Motor neuron (in vitro differentiated cells): ENCODE results near the gene NFX1. TPM values are rescaled to one million over a fixed set of nuclear protein-coding genes. Genes with fewer than 3 reads are reported as not detected.
A peak's percentile ranks its signal among the peaks of the same experiment; 100 is the strongest.

Experiments
- ATAC-seq, 8 experiments: fragments of 200-7000 bp; cut with Tn5 transposase; replicated peaks in 6 of 8; 2 replicates each; pipeline ENCODE4 v1.8.0; 2021; ENCODE audit warnings: mild to moderate bottlenecking in 8 of 8, moderate library complexity in 8 of 8
- H3K27ac ChIP-seq, 2 donors: fragments of 250-450 bp; sonication (Bioruptor Pico); 2 replicates each; pipeline ENCODE4 v1.9.0; 2021; ENCODE audit warnings: antibody characterized with exemption in 2 of 2, mild to moderate bottlenecking in 2 of 2, moderate library complexity in 1 of 2
- H3K4me1 ChIP-seq, 2 donors: fragments of 250-450 bp; sonication (Bioruptor Pico); replicated peaks in 1 of 2; 2 replicates each; pipeline ENCODE4 v1.6.1; 2021; ENCODE audit warnings: antibody characterized with exemption in 2 of 2, mild to moderate bottlenecking in 2 of 2, moderate library complexity in 1 of 2
- H3K4me3 ChIP-seq, 5 donors: fragments of 250-450 bp; sonication (Bioruptor Pico); 2 replicates each; pipeline ENCODE4 v1.9.0; 2021; ENCODE audit warnings: antibody characterized with exemption in 5 of 5, mild to moderate bottlenecking in 5 of 5, moderate library complexity in 4 of 5
- WGBS, 10 experiments: fragments of 450-650 bp; shearing (Covaris generic); methylation state at CpG; one replicate each; pipeline ENCODE4 v1.0.0; 2022; 5-methylcytosine and 5-hydroxymethylcytosine counted together
- in situ Hi-C, 9 experiments: fragments of 400-800 bp; cut with MboI; loops; one replicate each; pipeline ENCODE4 v1.15.0; 2021; ENCODE audit warnings: low sequenced_read_pairs in 9 of 9, low pct_unique_long_range_greater_than_20kb in 2 of 9; ENCODE audit not compliant: unreplicated experiment in 9 of 9
- total RNA-seq, 8 experiments: library from RNA; unstranded; fragments of 300-600 nt; gene quantifications; 2 replicates each; pipeline versions ENCODE4 v1.2.3 to v1.2.4, GENCODE V29; 2022

The NFX1 gene
- total RNA-seq, 8 experiments from 2014 or later = 18.4 to 43.7 (median 28.0) TPM

GRCh38 chr9:33273972-33274328, 16.4 kb upstream of the NFX1 start:
- 100% methylated on average over 1 to 2 of the region's 2 CpGs; no CpG with 5 or more reads in 2 of the 10 experiments for WGBS, 10 experiments
- Histone ChIP-seq H3K4me3 (no peak overlapping the region), H3K27ac (no peak overlapping the region), H3K4me1 (no peaks in the 10 kb centered on the region)
- in situ Hi-C loops = no loop called here
- ATAC-seq = peak in 1 of 8 experiments; percentile 18

GRCh38 chr9:33277484-33277883, 12.8 kb upstream of the NFX1 start:
- in situ Hi-C loops = no loop called here
- ATAC-seq = no peak
- 88 to 100% (median 98%) methylated on average over 1 to 4 of the region's 4 CpGs for WGBS, 10 experiments
- Histone ChIP-seq H3K4me1 (no peaks in the 10 kb centered on the region), H3K4me3 (no peak overlapping the region), H3K27ac (no peak overlapping the region)

GRCh38 chr9:33285502-33285901, 4.8 kb upstream of the NFX1 start:
- H3K4me1 ChIP-seq = peaks cover 0 to 5% of the 10 kb centered on the region in 2 donors
- no peak overlapping the region for H3K4me3 ChIP-seq
- in situ Hi-C loops = no loop called here
- WGBS, 10 experiments = 68 to 100% (median 87%) methylated on average over 2 to 4 of the region's 5 CpGs; no CpG with 5 or more reads in 1 of the 10 experiments
- H3K27ac ChIP-seq = no peak overlapping the region
- ATAC-seq = no peak

- peak in 1 of 8 experiments; percentile 10 for ATAC-seq
- Histone ChIP-seq H3K4me3 (no peak overlapping the region), H3K4me1 (peaks cover 11 to 16% of the 10 kb centered on the region in 2 donors), H3K27ac (no peak overlapping the region)
- in situ Hi-C loops = no loop called here
- 0 to 71% (median 50%) methylated on average over 1 to 4 of the region's 4 CpGs; no CpG with 5 or more reads in 1 of the 10 experiments for WGBS, 10 experiments
Measured at GRCh38 chr9:33287087-33287490, 3.2 kb upstream of the NFX1 start.

- H3K27ac ChIP-seq = no peak overlapping the region
- peaks cover 11 to 17% of the 10 kb centered on the region in 2 donors for H3K4me1 ChIP-seq
- no peak overlapping the region for H3K4me3 ChIP-seq
- no peak for ATAC-seq
- WGBS, 10 experiments = no CpG with 5 or more reads among the region's 4 CpGs
- in situ Hi-C loops = no loop called here
Measured at GRCh38 chr9:33288235-33288634, 2.1 kb upstream of the NFX1 start.

GRCh38 chr9:33288828-33289483, 1.4 kb upstream of the NFX1 start:
- Histone ChIP-seq H3K27ac (no peak overlapping the region), H3K4me3 (no peak overlapping the region), H3K4me1 (peaks cover 11 to 17% of the 10 kb centered on the region in 2 donors)
- ATAC-seq = no peak
- no CpG with 5 or more reads among the region's 14 CpGs for whole genome bisulfite sequencing, 10 experiments
- in situ Hi-C loops = no loop called here

GRCh38 chr9:33289496-33289895, 820 bp upstream of the NFX1 start:
- Histone ChIP-seq H3K4me3 (peak overlapping the region; percentile 72 to 99 (median 89)), H3K27ac (peak overlapping the region; percentile 96 to 99), H3K4me1 (peaks cover 11 to 17% of the 10 kb centered on the region in 2 donors)
- WGBS, 10 experiments = no CpG with 5 or more reads among the region's 12 CpGs
- in situ Hi-C loops = no loop called here
- ATAC-seq = peak in 7 of 8 experiments; percentile 0 to 9 (median 2)

- in situ Hi-C loops = no loop called here
- WGBS, 10 experiments = 0 to 2% (median 0%) methylated on average over 3 to 11 of the region's 14 CpGs; no CpG with 5 or more reads in 4 of the 10 experiments
- peak in 3 of 8 experiments; percentile 8 to 38 (median 9) for ATAC-seq
- Histone ChIP-seq H3K4me3 (peak overlapping the region; percentile 72 to 99 (median 89)), H3K27ac (peak overlapping the region; percentile 96 to 99), H3K4me1 (peaks cover 11 to 17% of the 10 kb centered on the region in 2 donors)
Measured at GRCh38 chr9:33289936-33290246, 425 bp upstream of the NFX1 start.

GRCh38 chr9:33291031-33291397, 698 bp downstream of the NFX1 start:
- ATAC-seq = no peak
- Histone ChIP-seq H3K4me3 (peak overlapping the region; percentile 72 to 99 (median 89)), H3K4me1 (peaks cover 11 to 17% of the 10 kb centered on the region in 2 donors), H3K27ac (peak overlapping the region; percentile 93 to 99)
- 0 to 60% (median 17%) methylated on average over 2 to 7 of the region's 7 CpGs; no CpG with 5 or more reads in 1 of the 10 experiments for WGBS, 10 experiments
- in situ Hi-C loops = no loop called here

GRCh38 chr9:33291901-33292300, 1.6 kb downstream of the NFX1 start:
- H3K27ac ChIP-seq = no peak overlapping the region
- H3K4me1 ChIP-seq = peaks cover 19 to 22% of the 10 kb centered on the region in 2 donors
- peak overlapping the region in 1 of 5 donors; percentile 80 for H3K4me3 ChIP-seq
- in situ Hi-C loops = no loop called here
- ATAC-seq = no peak
- 84 to 100% (median 93%) methylated on average over 2 to 5 of the region's 5 CpGs; no CpG with 5 or more reads in 3 of the 10 experiments for WGBS, 10 experiments

- Histone ChIP-seq H3K4me1 (peaks cover 32 to 36% of the 10 kb centered on the region in 2 donors), H3K4me3 (no peak overlapping the region), H3K27ac (no peak overlapping the region)
- 82 to 94% (median 88%) methylated on average over 2 of the region's 2 CpGs; no CpG with 5 or more reads in 3 of the 10 experiments for WGBS, 10 experiments
- in situ Hi-C loops = no loop called here
- no peak for ATAC-seq
Measured at GRCh38 chr9:33293782-33294181, 3.5 kb downstream of the NFX1 start.

GRCh38 chr9:33294670-33295432, 4.5 kb downstream of the NFX1 start:
- H3K27ac ChIP-seq = no peak overlapping the region
- WGBS, 10 experiments = 73 to 100% (median 93%) methylated on average over 1 to 8 of the region's 12 CpGs
- H3K4me3 ChIP-seq = no peak overlapping the region
- peaks cover 31 to 32% of the 10 kb centered on the region in 2 donors for H3K4me1 ChIP-seq
- no peak for ATAC-seq
- in situ Hi-C loops = no loop called here

GRCh38 chr9:33295571-33295970, 5.3 kb downstream of the NFX1 start:
- no peak for ATAC-seq
- no peak overlapping the region for H3K4me3 ChIP-seq
- whole genome bisulfite sequencing, 10 experiments = 50 to 100% (median 76%) methylated on average over 1 to 2 of the region's 2 CpGs; no CpG with 5 or more reads in 1 of the 10 experiments
- in situ Hi-C loops = no loop called here
- H3K4me1 ChIP-seq = peaks cover 31 to 32% of the 10 kb centered on the region in 2 donors
- no peak overlapping the region for H3K27ac ChIP-seq
